Breast epithelium (tissue), 4 donors: ENCODE measurements around the gene ELF5. TPM values are rescaled to one million over a fixed set of nuclear protein-coding genes. Genes with fewer than 3 reads are reported as not detected.

Experiments
- DNase-seq, 2 donors: peaks; one replicate each; pipeline ENCODE4 v3.0.0-alpha.2; 2019; ENCODE audit warnings: low spot score in 2 of 2
- H3K27ac ChIP-seq, 2 donors: fragments of 200-600 bp; sonication (generic) in 1 of 2; one replicate each; pipeline ENCODE4 v1.5.1; 2016 to 2019; ENCODE audit warnings: mild to moderate bottlenecking in 1 of 2
- H3K27me3 ChIP-seq, 2 donors: fragments of 200-600 bp; sonication (generic) in 1 of 2; one replicate each; pipeline versions ENCODE4 v1.5.1 to v1.6.0; 2017 to 2019; ENCODE audit warnings: control low read depth in 1 of 2, mild to moderate bottlenecking in 1 of 2
- H3K36me3 ChIP-seq: fragments of 200-600 bp; one replicate; pipeline ENCODE4 v1.5.1; 2019
- H3K4me1 ChIP-seq, 2 donors: fragments of 200-600 bp; sonication (generic); one replicate each; pipeline ENCODE4 v1.5.1; 2016 to 2019; ENCODE audit warnings: control low read depth in 1 of 2
- H3K4me3 ChIP-seq, 3 donors: fragments of 200-600 bp; sonication (generic); 1 replicate in 2 of 3; 2 replicates in 1 of 3; pipeline ENCODE4 v1.5.1; 2016 to 2019; ENCODE audit warnings: mild to moderate bottlenecking in 3 of 3, moderate library complexity in 2 of 3
- H3K9me3 ChIP-seq, 2 donors: fragments of 200-600 bp; sonication (generic) in 1 of 2; one replicate each; pipeline ENCODE4 v1.5.1; 2016 to 2019; ENCODE audit warnings: control low read depth in 1 of 2
- POLR2A ChIP-seq: fragments of 450-650 bp; IDR thresholded peaks from one replicate; pipeline ENCODE4 v1.6.1; 2016; ENCODE audit warnings: antibody characterized with exemption, mild to moderate bottlenecking, moderate library complexity
- POLR2AphosphoS5 ChIP-seq, 3 donors: sonication (generic); formaldehyde crosslinking; IDR thresholded peaks; one replicate each; pipeline ENCODE4 v1.6.1; 2017; ENCODE audit warnings: antibody characterized with exemption in 3 of 3
- intact Hi-C: fragments of 100-400 bp; cut with DNase I; formaldehyde crosslinking; loops from one replicate; pipeline ENCODE4 v1.15.1; 2023; ENCODE audit warnings: low total_unique reads
- total RNA-seq, 3 donors: library from RNA; depleted of rRNA; stranded (reverse); fragments of >200 nt; gene quantifications; one replicate each; pipeline ENCODE4 v1.1.0, GENCODE V29; 2016
- TF ChIP-seq, protein P1 (sequence below), 3 donors: fragments of 450-650 bp; IDR thresholded peaks; one replicate each; pipeline ENCODE4 v1.5.1; 2016 to 2017; ENCODE audit warnings: antibody characterized with exemption in 3 of 3, mild to moderate bottlenecking in 3 of 3, moderate library complexity in 3 of 3

The ELF5 gene
- total RNA-seq, 3 donors from 2014 or later, result 18.7 to 32.5 TPM; not detected in 1

DNA sequence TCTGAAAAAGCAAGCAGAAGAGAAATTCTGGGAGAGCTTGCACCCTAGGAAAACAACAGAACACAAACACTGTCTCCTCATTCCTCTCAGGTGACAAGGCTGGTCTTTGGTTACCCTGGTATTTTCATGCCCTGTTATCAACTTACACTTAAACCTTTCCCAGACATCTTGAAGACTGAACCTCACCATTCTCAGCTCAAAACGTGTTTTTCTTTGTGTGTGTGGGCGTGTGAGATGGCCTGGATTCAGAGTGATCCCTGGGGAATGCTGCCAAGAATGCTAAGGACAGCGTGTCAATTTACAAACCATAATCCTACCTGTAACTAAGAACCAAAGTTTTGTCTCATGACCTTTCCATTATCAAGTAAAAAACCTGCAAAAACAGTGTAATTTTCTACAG is 33.3 kb downstream of the ELF5 start:
- peak overlapping the region in 1 of 2 donors; percentile 38 for H3K27ac ChIP-seq
- H3K27me3 ChIP-seq, result no peaks in the 10 kb centered on the region
- TF ChIP-seq, protein P1, sequence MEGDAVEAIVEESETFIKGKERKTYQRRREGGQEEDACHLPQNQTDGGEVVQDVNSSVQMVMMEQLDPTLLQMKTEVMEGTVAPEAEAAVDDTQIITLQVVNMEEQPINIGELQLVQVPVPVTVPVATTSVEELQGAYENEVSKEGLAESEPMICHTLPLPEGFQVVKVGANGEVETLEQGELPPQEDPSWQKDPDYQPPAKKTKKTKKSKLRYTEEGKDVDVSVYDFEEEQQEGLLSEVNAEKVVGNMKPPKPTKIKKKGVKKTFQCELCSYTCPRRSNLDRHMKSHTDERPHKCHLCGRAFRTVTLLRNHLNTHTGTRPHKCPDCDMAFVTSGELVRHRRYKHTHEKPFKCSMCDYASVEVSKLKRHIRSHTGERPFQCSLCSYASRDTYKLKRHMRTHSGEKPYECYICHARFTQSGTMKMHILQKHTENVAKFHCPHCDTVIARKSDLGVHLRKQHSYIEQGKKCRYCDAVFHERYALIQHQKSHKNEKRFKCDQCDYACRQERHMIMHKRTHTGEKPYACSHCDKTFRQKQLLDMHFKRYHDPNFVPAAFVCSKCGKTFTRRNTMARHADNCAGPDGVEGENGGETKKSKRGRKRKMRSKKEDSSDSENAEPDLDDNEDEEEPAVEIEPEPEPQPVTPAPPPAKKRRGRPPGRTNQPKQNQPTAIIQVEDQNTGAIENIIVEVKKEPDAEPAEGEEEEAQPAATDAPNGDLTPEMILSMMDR (IDR thresholded peaks at IDR 0.05), result no peak
- no peak for TF ChIP-seq POLR2A
- TF ChIP-seq POLR2AphosphoS5 (IDR thresholded peaks at IDR 0.05), result no peak
- H3K4me1 ChIP-seq, result no peaks in the 10 kb centered on the region
- intact Hi-C loops, result loop anchor here (10.0 kb wide), 1 partner anchor 316 kb away; no protein-coding TSS in a partner anchor
- peak in 1 of 2 donors; percentile 30 for DNase-seq
- no peak overlapping the region for H3K4me3 ChIP-seq
- H3K9me3 ChIP-seq, result no peaks in the 10 kb centered on the region
- H3K36me3 ChIP-seq, result no peaks in the 10 kb centered on the region

- intact Hi-C loops, result no loop called here
These were observed 34.5 kb downstream of the ELF5 start for GRCh38 chr11:34478845-34479663.

GRCh38 chr11:34476849-34477248 is 36.7 kb downstream of the ELF5 start:
- no peaks in the 10 kb centered on the region for H3K36me3 ChIP-seq
- H3K27ac ChIP-seq, result no peak overlapping the region
- no peaks in the 10 kb centered on the region for H3K4me1 ChIP-seq
- TF ChIP-seq, protein P1 (IDR thresholded peaks at IDR 0.05), result no peak
- no peak for TF ChIP-seq POLR2A
- no peak for TF ChIP-seq POLR2AphosphoS5 (IDR thresholded peaks at IDR 0.05)
- no peaks in the 10 kb centered on the region for H3K9me3 ChIP-seq
- no peak overlapping the region for H3K4me3 ChIP-seq
- intact Hi-C loops, result no loop called here
- no peak for DNase-seq
- H3K27me3 ChIP-seq, result no peaks in the 10 kb centered on the region

More at GRCh38 chr11:34478845-34479663, 34.5 kb downstream of the ELF5 start:
- Histone ChIP-seq H3K27ac (no peak overlapping the region), H3K36me3 (no peaks in the 10 kb centered on the region), H3K4me3 (no peak overlapping the region), H3K4me1 (no peaks in the 10 kb centered on the region), H3K9me3 (no peaks in the 10 kb centered on the region), H3K27me3 (no peaks in the 10 kb centered on the region)
- no peak for TF ChIP-seq POLR2AphosphoS5 (IDR thresholded peaks at IDR 0.05)
- TF ChIP-seq POLR2A, result no peak
- TF ChIP-seq, protein P1 (IDR thresholded peaks at IDR 0.05), result no peak
- DNase-seq, result no peak

- no peak for DNase-seq
- Histone ChIP-seq H3K27me3 (no peaks in the 10 kb centered on the region), H3K9me3 (no peaks in the 10 kb centered on the region), H3K4me1 (no peaks in the 10 kb centered on the region), H3K36me3 (no peaks in the 10 kb centered on the region), H3K27ac (no peak overlapping the region), H3K4me3 (no peak overlapping the region)
- intact Hi-C loops, result no loop called here
- TF ChIP-seq POLR2A (no peak), POLR2AphosphoS5 (IDR thresholded peaks at IDR 0.05) (no peak)
- TF ChIP-seq, protein P1 (IDR thresholded peaks at IDR 0.05), result no peak
These were observed 37.9 kb downstream of the ELF5 start for GRCh38 chr11:34475656-34476055.

DNA sequence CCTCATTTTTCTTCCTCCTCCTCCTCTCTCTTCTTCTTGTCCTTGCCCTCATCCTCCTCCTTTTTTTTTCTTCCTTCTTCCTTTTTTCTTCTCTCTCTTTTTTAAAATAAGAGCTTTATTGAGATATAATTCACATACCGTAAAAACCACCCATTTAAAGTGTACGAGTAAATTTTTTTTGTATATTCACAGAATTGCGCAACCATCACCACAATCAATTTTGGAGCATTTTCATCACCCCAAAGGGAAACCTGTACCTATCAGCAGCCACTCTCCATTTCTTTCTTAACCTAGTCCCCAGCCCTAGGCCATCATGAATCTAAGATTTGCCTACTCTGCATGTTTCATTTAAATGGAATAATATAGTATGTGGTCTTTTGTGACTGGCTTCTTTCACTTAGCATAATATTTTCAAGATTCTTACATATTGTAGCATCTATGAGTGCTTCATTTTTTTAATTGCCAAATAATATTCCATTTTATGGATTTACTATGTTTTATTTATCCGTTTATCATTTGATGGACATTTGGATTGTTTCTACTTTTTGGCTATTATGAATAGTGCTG is 39.9 kb downstream of the ELF5 start:
- Histone ChIP-seq H3K36me3 (no peaks in the 10 kb centered on the region), H3K27me3 (no peaks in the 10 kb centered on the region), H3K27ac (no peak overlapping the region), H3K9me3 (no peaks in the 10 kb centered on the region), H3K4me3 (no peak overlapping the region), H3K4me1 (no peaks in the 10 kb centered on the region)
- TF ChIP-seq POLR2A (no peak), POLR2AphosphoS5 (IDR thresholded peaks at IDR 0.05) (no peak)
- TF ChIP-seq, protein P1 (IDR thresholded peaks at IDR 0.05), result no peak
- DNase-seq, result no peak
- intact Hi-C loops, result no loop called here
